ENCODE data around the gene SEMA4C.
A peak's percentile ranks its signal among the peaks of the same experiment; 100 is the strongest.

Gene SEMA4C

DNA sequence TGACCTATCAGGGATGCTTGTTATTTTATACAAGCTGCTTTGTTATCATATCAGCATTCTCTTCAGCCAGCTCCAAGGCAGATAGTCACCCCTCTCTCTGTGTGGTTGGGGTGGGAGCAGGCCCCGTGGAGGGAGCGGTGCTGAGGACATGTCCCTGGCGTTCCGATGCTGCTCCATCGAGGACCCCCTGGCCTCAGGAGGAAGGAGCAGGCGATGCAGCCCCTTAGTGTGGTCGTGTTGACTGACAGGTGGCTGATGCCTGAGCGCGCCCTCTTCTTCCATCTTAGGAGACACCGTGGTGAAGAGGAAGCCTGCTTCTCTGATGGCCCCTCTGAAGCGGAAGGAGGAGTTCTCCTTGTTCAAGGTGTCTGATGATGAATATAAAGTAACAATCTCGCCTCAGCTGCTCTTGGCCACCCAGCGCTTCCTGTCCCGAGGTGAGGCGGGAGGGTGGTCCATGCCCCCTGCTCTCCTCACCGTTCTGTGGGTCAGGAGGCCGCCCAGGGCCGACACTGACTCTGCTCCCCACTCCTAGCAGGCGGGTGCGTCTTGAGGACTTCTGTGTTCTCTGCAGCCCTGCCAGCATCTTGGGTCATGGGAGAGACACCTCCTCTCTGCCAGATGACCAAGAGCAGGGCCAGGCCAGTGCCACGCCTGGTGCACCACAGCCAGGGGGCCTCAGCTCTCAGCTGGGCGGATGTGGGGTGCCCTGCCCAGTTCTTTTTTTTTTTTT is 43.2 kb downstream of the SEMA4C start:
- Histone ChIP-seq H3K9me3 (replicated peaks in 1 of 2; ENCODE audit: control insufficient read depth in 2 of 2, insufficient read depth in 1 of 2, low read depth in 1 of 2, low read length in 2 of 2) (no peaks in the 10 kb centered on the region), H4K91ac (ENCODE audit: low read depth, low read length, poor library complexity) (no peak overlapping the region), H2BK120ac (ENCODE audit: low read depth, low read length) (peak overlapping the region; percentile 50), H2BK12ac (ENCODE audit: low read length) (no peak overlapping the region), H4K8ac (ENCODE audit: low read depth, low read length) (no peak overlapping the region), H3K4me3 (ENCODE audit: low read length in 2 of 2) (no peak overlapping the region), H3K27me3 (ENCODE audit: control insufficient read depth in 3 of 3, insufficient read depth in 3 of 3, low read depth in 1 of 3, low read length in 3 of 3) (no peaks in the 10 kb centered on the region), H3K23ac (ENCODE audit: low read depth, low read length, poor library complexity) (peak overlapping the region; percentile 18), H3K4me2 (ENCODE audit: insufficient read depth, low read length, poor library complexity, severe bottlenecking) (no peak overlapping the region), H2BK5ac (ENCODE audit: low read length) (no peak overlapping the region), H3K4ac (ENCODE audit: low read length) (no peak overlapping the region), H3K18ac (ENCODE audit: low read length) (no peak overlapping the region), H2BK15ac (ENCODE audit: low read length) (no peak overlapping the region), H2AFZ (ENCODE audit: low read length) (no peak overlapping the region), H3K14ac (ENCODE audit: low read length) (no peak overlapping the region), H3K79me1 (ENCODE audit: low read depth, low read length) (peaks cover 9% of the 10 kb centered on the region), H3K9ac (ENCODE audit: low read depth, low read length, poor library complexity) (no peak overlapping the region), H3K27ac (replicated peaks; ENCODE audit: low read length) (no peak overlapping the region), H3K36me3 (replicated peaks in 1 of 2; ENCODE audit: control insufficient read depth in 2 of 2, insufficient read depth in 2 of 2, low read length in 2 of 2) (peaks cover 48 to 90% of the 10 kb centered on the region in 2 donors), H2AK5ac (ENCODE audit: low read depth, low read length) (no peak overlapping the region), H3K4me1 (ENCODE audit: control insufficient read depth in 2 of 2, insufficient read depth in 1 of 2, low read depth in 1 of 2, low read length in 2 of 2) (peaks cover 0 to 2% of the 10 kb centered on the region in 2 donors)
- no CpG with 5 or more reads among the region's 22 CpGs for WGBS, 2 donors (ENCODE audit: extremely low coverage in 2 of 2, insufficient read length in 2 of 2, insufficient replicate concordance in 1 of 2)
- DNase-seq (ENCODE audit: low spot score) = no peak

DNA sequence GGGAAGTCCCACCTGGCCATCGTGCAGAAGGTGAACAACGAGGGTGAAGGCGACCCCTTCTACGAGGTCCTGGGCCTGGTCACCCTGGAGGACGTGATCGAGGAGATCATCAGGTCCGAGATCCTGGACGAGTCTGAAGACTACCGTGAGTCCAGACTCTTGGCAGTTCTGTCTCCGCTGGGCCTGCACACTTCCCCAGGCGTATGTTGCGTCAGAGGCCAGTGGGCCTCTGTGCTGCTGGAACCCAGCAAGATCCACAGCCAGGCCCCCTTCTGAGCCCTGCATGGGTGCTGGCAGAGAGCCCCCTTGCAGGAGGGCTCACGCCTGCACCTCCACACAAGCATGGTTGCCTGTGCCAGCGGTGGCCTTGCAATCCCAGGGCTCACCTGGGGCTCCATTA is 44.8 kb downstream of the SEMA4C start:
- Histone ChIP-seq H2BK12ac (ENCODE audit: low read length) (no peak overlapping the region), H3K36me3 (replicated peaks in 1 of 2; ENCODE audit: control insufficient read depth in 2 of 2, insufficient read depth in 2 of 2, low read length in 2 of 2) (peaks cover 40 to 87% of the 10 kb centered on the region in 2 donors), H2BK15ac (ENCODE audit: low read length) (no peak overlapping the region), H3K27me3 (ENCODE audit: control insufficient read depth in 3 of 3, insufficient read depth in 3 of 3, low read depth in 1 of 3, low read length in 3 of 3) (no peaks in the 10 kb centered on the region), H3K9ac (ENCODE audit: low read depth, low read length, poor library complexity) (no peak overlapping the region), H3K4me3 (ENCODE audit: low read length in 2 of 2) (no peak overlapping the region), H3K23ac (ENCODE audit: low read depth, low read length, poor library complexity) (no peak overlapping the region), H3K27ac (replicated peaks; ENCODE audit: low read length) (no peak overlapping the region), H2AFZ (ENCODE audit: low read length) (no peak overlapping the region), H2BK120ac (ENCODE audit: low read depth, low read length) (no peak overlapping the region), H3K4me1 (ENCODE audit: control insufficient read depth in 2 of 2, insufficient read depth in 1 of 2, low read depth in 1 of 2, low read length in 2 of 2) (peaks cover 0 to 11% of the 10 kb centered on the region in 2 donors), H3K4me2 (ENCODE audit: insufficient read depth, low read length, poor library complexity, severe bottlenecking) (no peak overlapping the region), H3K14ac (ENCODE audit: low read length) (no peak overlapping the region), H2BK5ac (ENCODE audit: low read length) (no peak overlapping the region), H4K91ac (ENCODE audit: low read depth, low read length, poor library complexity) (no peak overlapping the region), H3K4ac (ENCODE audit: low read length) (no peak overlapping the region), H3K18ac (ENCODE audit: low read length) (no peak overlapping the region), H2AK5ac (ENCODE audit: low read depth, low read length) (no peak overlapping the region), H3K9me3 (replicated peaks in 1 of 2; ENCODE audit: control insufficient read depth in 2 of 2, insufficient read depth in 1 of 2, low read depth in 1 of 2, low read length in 2 of 2) (no peaks in the 10 kb centered on the region), H4K8ac (ENCODE audit: low read depth, low read length) (no peak overlapping the region), H3K79me1 (ENCODE audit: low read depth, low read length) (peaks cover 14% of the 10 kb centered on the region)
- WGBS, 2 donors (ENCODE audit: extremely low coverage in 2 of 2, insufficient read length in 2 of 2, insufficient replicate concordance in 1 of 2) = no CpG with 5 or more reads among the region's 14 CpGs
- DNase-seq (ENCODE audit: low spot score) = no peak

DNA sequence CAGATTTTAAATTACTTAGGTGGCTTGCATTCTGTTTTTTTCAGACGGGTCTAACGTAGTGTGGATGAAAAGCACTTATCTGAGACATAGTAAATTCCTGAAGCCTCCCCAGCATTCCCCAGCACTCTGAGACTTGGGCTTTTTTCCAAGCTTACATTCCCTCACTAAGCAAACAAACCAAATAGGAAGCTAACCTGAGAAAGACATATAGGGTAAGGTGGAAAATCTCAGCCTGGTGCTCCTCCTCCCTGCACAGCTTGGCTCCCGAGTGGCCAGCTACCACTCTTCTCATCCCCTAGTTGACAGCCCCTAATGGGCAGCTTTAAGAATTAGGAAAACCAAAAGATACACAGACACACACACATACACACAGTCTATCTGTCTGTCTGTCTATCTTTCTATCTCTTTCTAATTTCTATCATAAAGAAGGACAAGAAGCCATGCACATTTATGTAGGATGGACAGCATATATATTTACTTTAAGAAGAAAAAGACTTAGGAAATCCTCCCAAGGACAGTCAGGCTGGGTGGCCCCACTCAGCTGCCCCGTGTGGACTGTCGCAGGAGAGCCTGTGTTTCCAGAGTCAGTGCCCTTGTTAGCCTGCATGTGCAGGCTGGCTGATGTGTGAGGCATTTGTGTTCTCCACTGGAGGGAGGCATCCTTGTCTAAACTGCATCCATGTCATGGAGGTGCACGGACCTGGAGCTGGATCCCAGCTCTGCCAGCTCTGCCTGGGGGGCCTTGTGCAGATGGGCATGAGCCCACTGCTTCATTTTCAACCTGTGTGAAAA is 45.6 kb downstream of the SEMA4C start:
- Histone ChIP-seq H2BK12ac (ENCODE audit: low read length) (no peak overlapping the region), H4K8ac (ENCODE audit: low read depth, low read length) (no peak overlapping the region), H3K27me3 (ENCODE audit: control insufficient read depth in 3 of 3, insufficient read depth in 3 of 3, low read depth in 1 of 3, low read length in 3 of 3) (no peaks in the 10 kb centered on the region), H3K36me3 (replicated peaks in 1 of 2; ENCODE audit: control insufficient read depth in 2 of 2, insufficient read depth in 2 of 2, low read length in 2 of 2) (peaks cover 41 to 87% of the 10 kb centered on the region in 2 donors), H3K4me2 (ENCODE audit: insufficient read depth, low read length, poor library complexity, severe bottlenecking) (no peak overlapping the region), H3K23ac (ENCODE audit: low read depth, low read length, poor library complexity) (no peak overlapping the region), H2AK5ac (ENCODE audit: low read depth, low read length) (no peak overlapping the region), H3K79me1 (ENCODE audit: low read depth, low read length) (peaks cover 14% of the 10 kb centered on the region), H3K14ac (ENCODE audit: low read length) (no peak overlapping the region), H4K91ac (ENCODE audit: low read depth, low read length, poor library complexity) (no peak overlapping the region), H3K9ac (ENCODE audit: low read depth, low read length, poor library complexity) (no peak overlapping the region), H2AFZ (ENCODE audit: low read length) (no peak overlapping the region), H2BK120ac (ENCODE audit: low read depth, low read length) (no peak overlapping the region), H3K4ac (ENCODE audit: low read length) (no peak overlapping the region), H2BK15ac (ENCODE audit: low read length) (no peak overlapping the region), H2BK5ac (ENCODE audit: low read length) (no peak overlapping the region), H3K9me3 (replicated peaks in 1 of 2; ENCODE audit: control insufficient read depth in 2 of 2, insufficient read depth in 1 of 2, low read depth in 1 of 2, low read length in 2 of 2) (no peaks in the 10 kb centered on the region), H3K4me1 (ENCODE audit: control insufficient read depth in 2 of 2, insufficient read depth in 1 of 2, low read depth in 1 of 2, low read length in 2 of 2) (peaks cover 0 to 15% of the 10 kb centered on the region in 2 donors), H3K4me3 (ENCODE audit: low read length in 2 of 2) (no peak overlapping the region), H3K18ac (ENCODE audit: low read length) (no peak overlapping the region), H3K27ac (replicated peaks; ENCODE audit: low read length) (no peak overlapping the region)
- no peak for DNase-seq (ENCODE audit: low spot score)
- no CpG with 5 or more reads among the region's 6 CpGs for WGBS, 2 donors (ENCODE audit: extremely low coverage in 2 of 2, insufficient read length in 2 of 2, insufficient replicate concordance in 1 of 2)

DNA sequence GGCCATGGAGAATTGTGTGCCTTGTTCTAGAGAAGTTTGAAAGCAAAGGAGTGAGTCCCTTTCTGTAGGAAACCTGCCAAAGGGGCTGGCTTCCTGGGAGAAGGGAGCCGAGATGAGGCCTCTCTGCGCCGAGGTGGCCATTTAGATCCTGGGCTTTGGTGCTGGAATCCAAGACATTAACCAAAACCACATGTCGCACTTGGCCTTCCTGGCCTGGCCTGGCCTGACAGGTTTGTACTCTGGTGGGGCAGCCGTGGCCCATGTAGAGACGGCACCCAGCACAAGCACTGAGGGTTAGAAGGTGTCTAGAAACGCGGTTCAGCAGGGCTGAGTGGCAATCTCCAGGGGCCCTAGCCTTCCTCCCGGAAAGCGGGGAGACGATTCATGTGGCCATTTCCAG is 46.7 kb downstream of the SEMA4C start:
- Histone ChIP-seq H3K9me3 (replicated peaks in 1 of 2; ENCODE audit: control insufficient read depth in 2 of 2, insufficient read depth in 1 of 2, low read depth in 1 of 2, low read length in 2 of 2) (no peaks in the 10 kb centered on the region), H3K27me3 (ENCODE audit: control insufficient read depth in 3 of 3, insufficient read depth in 3 of 3, low read depth in 1 of 3, low read length in 3 of 3) (peaks cover 0 to 1% (median 0%) of the 10 kb centered on the region in 3 experiments), H2BK120ac (ENCODE audit: low read depth, low read length) (no peak overlapping the region), H3K14ac (ENCODE audit: low read length) (no peak overlapping the region), H2AK5ac (ENCODE audit: low read depth, low read length) (no peak overlapping the region), H3K9ac (ENCODE audit: low read depth, low read length, poor library complexity) (no peak overlapping the region), H2BK15ac (ENCODE audit: low read length) (no peak overlapping the region), H3K79me1 (ENCODE audit: low read depth, low read length) (peaks cover 20% of the 10 kb centered on the region), H3K4me3 (ENCODE audit: low read length in 2 of 2) (no peak overlapping the region), H4K91ac (ENCODE audit: low read depth, low read length, poor library complexity) (no peak overlapping the region), H4K8ac (ENCODE audit: low read depth, low read length) (no peak overlapping the region), H3K27ac (replicated peaks; ENCODE audit: low read length) (no peak overlapping the region), H3K4ac (ENCODE audit: low read length) (no peak overlapping the region), H3K23ac (ENCODE audit: low read depth, low read length, poor library complexity) (no peak overlapping the region), H3K4me1 (ENCODE audit: control insufficient read depth in 2 of 2, insufficient read depth in 1 of 2, low read depth in 1 of 2, low read length in 2 of 2) (peaks cover 3 to 23% of the 10 kb centered on the region in 2 donors), H2BK5ac (ENCODE audit: low read length) (no peak overlapping the region), H3K18ac (ENCODE audit: low read length) (no peak overlapping the region), H3K36me3 (replicated peaks in 1 of 2; ENCODE audit: control insufficient read depth in 2 of 2, insufficient read depth in 2 of 2, low read length in 2 of 2) (peaks cover 40 to 89% of the 10 kb centered on the region in 2 donors), H3K4me2 (ENCODE audit: insufficient read depth, low read length, poor library complexity, severe bottlenecking) (no peak overlapping the region), H2BK12ac (ENCODE audit: low read length) (no peak overlapping the region), H2AFZ (ENCODE audit: low read length) (no peak overlapping the region)
- DNase-seq (ENCODE audit: low spot score) = no peak
- no CpG with 5 or more reads among the region's 11 CpGs for WGBS, 2 donors (ENCODE audit: extremely low coverage in 2 of 2, insufficient read length in 2 of 2, insufficient replicate concordance in 1 of 2)
